RWPE2 (cell line): ENCODE data around the gene KIR3DL2.
"Not testable (repeated sequence)": the region's sequence is repeated elsewhere in the genome, so short reads cannot be mapped to it uniquely, and the experiment has no call there.

Source experiments
- ATAC-seq: fragments of 200-7000 bp; cut with Tn5 transposase; 3 replicates; pipeline ENCODE4 v1.9.1; 2021; ENCODE audit warnings: low read depth
- DNase-seq: peaks from one replicate; pipeline ENCODE4 v3.0.0-alpha.2; 2020; ENCODE audit warnings: low spot score
- H3K27ac ChIP-seq: fragments of 450-650 bp; 2 replicates; pipeline ENCODE4 v1.5.1; 2017; ENCODE audit warnings: mild to moderate bottlenecking; ENCODE audit not compliant: poor library complexity, severe bottlenecking
- H3K27me3 ChIP-seq: fragments of 250-450 bp; sonication (Bioruptor Pico); 2 replicates; pipeline ENCODE4 v1.5.1; 2021; ENCODE audit warnings: mild to moderate bottlenecking, moderate library complexity; ENCODE audit not compliant: insufficient read depth, poor library complexity, severe bottlenecking
- H3K36me3 ChIP-seq: fragments of 250-450 bp; sonication (Bioruptor Pico); 2 replicates; pipeline ENCODE4 v1.5.1; 2020; ENCODE audit warnings: low read depth, mild to moderate bottlenecking, moderate library complexity
- H3K4me1 ChIP-seq: fragments of 250-450 bp; sonication (Bioruptor Pico); 2 replicates; pipeline ENCODE4 v1.5.1; 2021; ENCODE audit warnings: mild to moderate bottlenecking, moderate library complexity; ENCODE audit not compliant: insufficient read depth, poor library complexity, severe bottlenecking
- H3K4me3 ChIP-seq: fragments of 250-450 bp; sonication (Bioruptor Pico); 2 replicates; pipeline ENCODE4 v1.5.1; 2021; ENCODE audit warnings: mild to moderate bottlenecking, moderate library complexity; ENCODE audit not compliant: severe bottlenecking
- H3K9me3 ChIP-seq: fragments of 250-450 bp; sonication (Bioruptor Pico); 2 replicates; pipeline ENCODE4 v1.5.1; 2021; ENCODE audit warnings: mild to moderate bottlenecking, moderate library complexity; ENCODE audit not compliant: severe bottlenecking
- TF ChIP-seq, protein P1 (sequence below): fragments of 450-650 bp; IDR thresholded peaks from one replicate; pipeline ENCODE4 v1.5.1; 2017; ENCODE audit warnings: mild to moderate bottlenecking, moderate library complexity; ENCODE audit not compliant: poor library complexity, severe bottlenecking

KIR3DL2 gene

DNA sequence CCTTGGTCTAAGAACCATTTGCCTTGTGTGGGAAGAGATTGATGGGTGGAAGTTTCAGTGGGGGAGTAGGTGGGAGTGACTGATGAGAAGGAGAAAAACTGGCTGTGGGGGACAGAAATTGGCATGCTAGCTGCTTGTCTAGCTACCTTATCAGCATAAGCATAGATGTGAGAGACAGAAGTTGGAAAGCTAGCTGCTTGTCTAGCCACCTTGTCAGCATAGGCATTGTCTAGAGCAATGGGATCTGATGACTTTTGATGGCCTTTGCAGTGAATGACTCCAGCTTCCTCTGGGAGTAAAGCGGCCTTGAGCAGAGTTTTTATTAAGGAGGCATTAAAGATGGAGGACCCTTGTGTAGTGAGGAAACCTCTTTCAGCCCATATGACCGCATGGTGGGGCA, 45.8 kb downstream of the KIR3DL2 start:
- H3K27me3 ChIP-seq = no peaks in the 10 kb centered on the region
- TF ChIP-seq, protein P1, sequence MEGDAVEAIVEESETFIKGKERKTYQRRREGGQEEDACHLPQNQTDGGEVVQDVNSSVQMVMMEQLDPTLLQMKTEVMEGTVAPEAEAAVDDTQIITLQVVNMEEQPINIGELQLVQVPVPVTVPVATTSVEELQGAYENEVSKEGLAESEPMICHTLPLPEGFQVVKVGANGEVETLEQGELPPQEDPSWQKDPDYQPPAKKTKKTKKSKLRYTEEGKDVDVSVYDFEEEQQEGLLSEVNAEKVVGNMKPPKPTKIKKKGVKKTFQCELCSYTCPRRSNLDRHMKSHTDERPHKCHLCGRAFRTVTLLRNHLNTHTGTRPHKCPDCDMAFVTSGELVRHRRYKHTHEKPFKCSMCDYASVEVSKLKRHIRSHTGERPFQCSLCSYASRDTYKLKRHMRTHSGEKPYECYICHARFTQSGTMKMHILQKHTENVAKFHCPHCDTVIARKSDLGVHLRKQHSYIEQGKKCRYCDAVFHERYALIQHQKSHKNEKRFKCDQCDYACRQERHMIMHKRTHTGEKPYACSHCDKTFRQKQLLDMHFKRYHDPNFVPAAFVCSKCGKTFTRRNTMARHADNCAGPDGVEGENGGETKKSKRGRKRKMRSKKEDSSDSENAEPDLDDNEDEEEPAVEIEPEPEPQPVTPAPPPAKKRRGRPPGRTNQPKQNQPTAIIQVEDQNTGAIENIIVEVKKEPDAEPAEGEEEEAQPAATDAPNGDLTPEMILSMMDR = no peak

GRCh38 chr19:54898685-54899084, 48.4 kb downstream of the KIR3DL2 start:
- H3K4me1 ChIP-seq, H3K4me3 ChIP-seq, H3K9me3 ChIP-seq, H3K27me3 ChIP-seq, ATAC-seq, DNase-seq, H3K36me3 ChIP-seq, H3K27ac ChIP-seq: not testable (repeated sequence)

More for the DNA sequence above, 45.8 kb downstream of the KIR3DL2 start:
- H3K36me3 ChIP-seq = no peaks in the 10 kb centered on the region
- no peak for ATAC-seq
- no peak overlapping the region for H3K4me3 ChIP-seq
- no peaks in the 10 kb centered on the region for H3K4me1 ChIP-seq
- no peak for DNase-seq
- no peak overlapping the region for H3K27ac ChIP-seq
- H3K9me3 ChIP-seq = no peaks in the 10 kb centered on the region

DNA sequence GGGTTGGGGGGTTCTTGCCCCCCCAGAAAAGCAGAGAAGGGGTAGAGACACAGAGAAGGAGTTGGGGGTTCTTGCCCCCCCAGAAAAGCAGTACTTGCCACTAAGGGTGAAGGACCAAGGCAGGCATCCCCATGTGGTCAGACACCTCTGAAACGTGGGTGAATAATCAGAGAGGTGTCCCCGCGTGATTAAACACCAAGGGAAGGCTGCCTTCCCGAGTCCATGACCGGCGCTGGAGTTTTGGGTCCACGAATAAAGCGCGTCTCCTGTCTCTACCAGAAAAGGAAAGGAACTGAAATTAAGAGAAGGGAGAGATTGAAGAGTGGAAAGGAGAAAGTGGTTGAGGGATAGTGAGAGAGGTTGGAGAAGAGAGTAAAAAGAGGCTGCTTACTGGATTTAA, 49.4 kb downstream of the KIR3DL2 start:
- H3K36me3 ChIP-seq, H3K4me3 ChIP-seq, H3K27me3 ChIP-seq, H3K27ac ChIP-seq, DNase-seq, H3K9me3 ChIP-seq, ATAC-seq, H3K4me1 ChIP-seq: not testable (repeated sequence)

GRCh38 chr19:54901153-54901552, 50.9 kb downstream of the KIR3DL2 start:
- ATAC-seq = peak; percentile 21; the same call in 2 of the 3 replicates
- H3K4me1 ChIP-seq, DNase-seq: not testable (repeated sequence)

GRCh38 chr19:54902061-54902460, 51.8 kb downstream of the KIR3DL2 start:
- Histone ChIP-seq H3K4me1 (no peaks in the 10 kb centered on the region), H3K36me3 (no peaks in the 10 kb centered on the region), H3K9me3 (no peaks in the 10 kb centered on the region), H3K27ac (no peak overlapping the region), H3K27me3 (no peaks in the 10 kb centered on the region), H3K4me3 (no peak overlapping the region)
- DNase-seq (no peak), ATAC-seq (no peak)
- TF ChIP-seq, protein P1 = no peak

More at GRCh38 chr19:54901153-54901552, 50.9 kb downstream of the KIR3DL2 start:
- H3K27ac ChIP-seq, H3K27me3 ChIP-seq, H3K36me3 ChIP-seq, H3K4me3 ChIP-seq, H3K9me3 ChIP-seq: not testable (repeated sequence)

GRCh38 chr19:54903303-54903702, 53.1 kb downstream of the KIR3DL2 start:
- DNase-seq = no peak

GRCh38 chr19:54904261-54904660, 54.0 kb downstream of the KIR3DL2 start:
- H3K4me1 ChIP-seq, H3K4me3 ChIP-seq, H3K9me3 ChIP-seq, H3K36me3 ChIP-seq, ATAC-seq, DNase-seq, H3K27me3 ChIP-seq, H3K27ac ChIP-seq: not testable (repeated sequence)

More at GRCh38 chr19:54903303-54903702, 53.1 kb downstream of the KIR3DL2 start:
- Histone ChIP-seq H3K9me3 (no peaks in the 10 kb centered on the region), H3K4me1 (no peaks in the 10 kb centered on the region), H3K27me3 (no peaks in the 10 kb centered on the region), H3K27ac (no peak overlapping the region), H3K4me3 (no peak overlapping the region), H3K36me3 (no peaks in the 10 kb centered on the region)
- TF ChIP-seq, protein P1 = no peak
- no peak for ATAC-seq
